ENCODE measurements around the gene PTAFR.

DNA sequence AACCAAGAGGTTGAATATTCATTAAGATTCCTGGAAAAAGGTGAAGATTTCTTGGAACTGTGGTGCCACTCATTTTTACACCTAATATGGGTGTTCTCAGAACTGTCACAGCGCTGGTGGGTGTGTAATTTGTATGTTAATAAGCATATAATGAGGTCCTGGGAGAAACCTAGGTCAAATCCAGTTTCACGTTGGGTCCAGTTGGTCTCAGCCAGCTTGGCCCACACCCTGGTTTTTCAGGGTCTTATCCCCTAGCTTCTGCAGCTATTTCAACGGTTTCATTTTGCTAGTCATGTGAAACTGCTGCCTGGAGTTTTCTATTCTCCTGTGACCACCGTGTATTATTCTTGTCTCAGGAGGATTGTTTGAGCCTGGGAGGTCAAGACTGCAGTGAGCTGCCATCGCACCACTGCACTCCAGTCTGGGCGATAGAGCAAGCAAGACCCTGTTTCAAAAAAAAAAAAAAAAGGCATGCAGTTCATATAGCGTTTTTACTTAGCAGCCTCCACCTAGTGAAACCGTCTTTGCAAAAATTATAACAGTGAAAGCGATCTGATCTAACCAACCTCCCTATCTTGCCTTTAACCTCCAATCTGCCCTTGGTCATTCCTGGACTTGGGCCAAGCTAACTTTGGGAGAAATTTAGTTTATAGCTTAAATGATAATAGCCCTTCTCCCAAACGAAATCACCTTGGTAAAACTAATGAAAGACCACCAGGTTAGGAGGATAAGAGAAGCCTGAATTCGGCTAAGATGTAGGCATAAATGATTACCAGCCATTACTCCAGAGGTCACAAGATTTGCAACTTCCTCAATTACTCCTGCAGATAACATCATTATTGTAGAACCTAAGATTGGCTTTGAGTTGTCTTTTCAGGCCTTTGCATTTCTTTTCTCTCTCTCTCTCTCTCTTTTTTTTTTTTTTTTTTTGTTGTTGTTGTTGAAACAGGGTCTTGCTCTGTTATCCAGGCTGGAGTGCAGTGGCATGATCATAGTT is 44.0 kb downstream of the PTAFR start:
- TF ChIP-seq, protein P1, sequence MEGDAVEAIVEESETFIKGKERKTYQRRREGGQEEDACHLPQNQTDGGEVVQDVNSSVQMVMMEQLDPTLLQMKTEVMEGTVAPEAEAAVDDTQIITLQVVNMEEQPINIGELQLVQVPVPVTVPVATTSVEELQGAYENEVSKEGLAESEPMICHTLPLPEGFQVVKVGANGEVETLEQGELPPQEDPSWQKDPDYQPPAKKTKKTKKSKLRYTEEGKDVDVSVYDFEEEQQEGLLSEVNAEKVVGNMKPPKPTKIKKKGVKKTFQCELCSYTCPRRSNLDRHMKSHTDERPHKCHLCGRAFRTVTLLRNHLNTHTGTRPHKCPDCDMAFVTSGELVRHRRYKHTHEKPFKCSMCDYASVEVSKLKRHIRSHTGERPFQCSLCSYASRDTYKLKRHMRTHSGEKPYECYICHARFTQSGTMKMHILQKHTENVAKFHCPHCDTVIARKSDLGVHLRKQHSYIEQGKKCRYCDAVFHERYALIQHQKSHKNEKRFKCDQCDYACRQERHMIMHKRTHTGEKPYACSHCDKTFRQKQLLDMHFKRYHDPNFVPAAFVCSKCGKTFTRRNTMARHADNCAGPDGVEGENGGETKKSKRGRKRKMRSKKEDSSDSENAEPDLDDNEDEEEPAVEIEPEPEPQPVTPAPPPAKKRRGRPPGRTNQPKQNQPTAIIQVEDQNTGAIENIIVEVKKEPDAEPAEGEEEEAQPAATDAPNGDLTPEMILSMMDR (conservative IDR thresholded peaks at IDR 0.05; ENCODE audit: low read depth, low read length), result no peak
- TF ChIP-seq NFE2L2 (IDR thresholded peaks at IDR 0.05; ENCODE audit: low read depth, low read length), result no peak
